ENCODE data around the gene EEF1A2.

EEF1A2 gene

GRCh38 chr20:63546256-63546955 lies 47.5 kb upstream of the EEF1A2 start:
- no peak for TF ChIP-seq SIN3A (IDR thresholded peaks at IDR 0.05; ENCODE audit: borderline replicate concordance, insufficient read depth, low read length)
- no peak for TF ChIP-seq FOXP2 (optimal IDR thresholded peaks at IDR 0.05; ENCODE audit: borderline replicate concordance, extremely low read depth, extremely low read length, insufficient read depth)
- TF ChIP-seq POLR2AphosphoS5 (IDR thresholded peaks at IDR 0.05; ENCODE audit: low read depth, low read length): no peak
- TF ChIP-seq TAF1 (IDR thresholded peaks at IDR 0.05; ENCODE audit: borderline replicate concordance, insufficient read depth, low read length): no peak
- TF ChIP-seq REST (IDR thresholded peaks at IDR 0.05; ENCODE audit: insufficient read depth in 1 of 2, low read depth in 2 of 2, low read length in 2 of 2): no peak

GRCh38 chr20:63545814-63546213 lies 46.9 kb upstream of the EEF1A2 start:
- TF ChIP-seq POLR2AphosphoS5 (IDR thresholded peaks at IDR 0.05; ENCODE audit: low read depth, low read length): no peak
- TF ChIP-seq TAF1 (IDR thresholded peaks at IDR 0.05; ENCODE audit: borderline replicate concordance, insufficient read depth, low read length): no peak
- no peak for TF ChIP-seq FOXP2 (optimal IDR thresholded peaks at IDR 0.05; ENCODE audit: borderline replicate concordance, extremely low read depth, extremely low read length, insufficient read depth)
- TF ChIP-seq REST (IDR thresholded peaks at IDR 0.05; ENCODE audit: insufficient read depth in 1 of 2, low read depth in 2 of 2, low read length in 2 of 2): no peak
- TF ChIP-seq SIN3A (IDR thresholded peaks at IDR 0.05; ENCODE audit: borderline replicate concordance, insufficient read depth, low read length): no peak

- TF ChIP-seq REST (IDR thresholded peaks at IDR 0.05; ENCODE audit: insufficient read depth in 1 of 2, low read depth in 2 of 2, low read length in 2 of 2) (no peak), SIN3A (IDR thresholded peaks at IDR 0.05; ENCODE audit: borderline replicate concordance, insufficient read depth, low read length) (no peak), POLR2AphosphoS5 (IDR thresholded peaks at IDR 0.05; ENCODE audit: low read depth, low read length) (no peak), FOXP2 (optimal IDR thresholded peaks at IDR 0.05; ENCODE audit: borderline replicate concordance, extremely low read depth, extremely low read length, insufficient read depth) (no peak), TAF1 (IDR thresholded peaks at IDR 0.05; ENCODE audit: borderline replicate concordance, insufficient read depth, low read length) (no peak)
Measured at GRCh38 chr20:63544958-63545516, 46.2 kb upstream of the EEF1A2 start.

GRCh38 chr20:63544241-63544957 lies 45.5 kb upstream of the EEF1A2 start:
- TF ChIP-seq FOXP2 (optimal IDR thresholded peaks at IDR 0.05; ENCODE audit: borderline replicate concordance, extremely low read depth, extremely low read length, insufficient read depth): no peak
- no peak for TF ChIP-seq REST (IDR thresholded peaks at IDR 0.05; ENCODE audit: insufficient read depth in 1 of 2, low read depth in 2 of 2, low read length in 2 of 2)
- no peak for TF ChIP-seq SIN3A (IDR thresholded peaks at IDR 0.05; ENCODE audit: borderline replicate concordance, insufficient read depth, low read length)
- no peak for TF ChIP-seq POLR2AphosphoS5 (IDR thresholded peaks at IDR 0.05; ENCODE audit: low read depth, low read length)
- no peak for TF ChIP-seq TAF1 (IDR thresholded peaks at IDR 0.05; ENCODE audit: borderline replicate concordance, insufficient read depth, low read length)
